Astrocyte (in vitro differentiated cells and primary cell): ENCODE data around the gene SMIM35.

ENCODE experiments used
- EZH2 ChIP-seq: IDR thresholded peaks from 2 replicates; pipeline ENCODE4 v1.6.1; 2012; ENCODE audit warnings: mild to moderate bottlenecking, low read length, inconsistent platforms; ENCODE audit not compliant: insufficient read depth
- TF ChIP-seq, protein P1 (sequence below): IDR thresholded peaks from 2 replicates; pipeline ENCODE4 v1.5.1; 2011; ENCODE audit warnings: low read depth, mild to moderate bottlenecking, inconsistent platforms, low read length, moderate library complexity; ENCODE audit not compliant: insufficient read depth

DNA sequence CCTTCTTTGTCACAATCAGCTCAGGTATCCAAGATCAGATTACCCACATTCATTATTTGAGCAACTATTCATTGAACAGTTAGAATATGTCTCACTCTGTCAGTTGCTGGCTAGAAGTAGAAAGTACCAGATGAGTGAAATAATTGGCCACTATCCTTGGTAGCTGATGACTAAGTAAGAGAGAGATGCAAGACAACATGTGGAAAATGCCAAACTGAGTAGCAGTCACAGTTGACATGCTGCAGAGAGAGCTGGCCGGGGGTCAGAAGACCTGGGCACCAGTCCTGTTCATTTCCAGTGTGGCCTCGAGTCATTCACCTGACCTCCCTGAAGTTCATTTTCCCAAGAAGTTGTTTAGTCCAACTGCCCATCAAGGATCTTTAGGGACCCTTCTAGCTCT is 22.5 kb upstream of the SMIM35 start:
- TF ChIP-seq EZH2 = no peak
- TF ChIP-seq, protein P1, sequence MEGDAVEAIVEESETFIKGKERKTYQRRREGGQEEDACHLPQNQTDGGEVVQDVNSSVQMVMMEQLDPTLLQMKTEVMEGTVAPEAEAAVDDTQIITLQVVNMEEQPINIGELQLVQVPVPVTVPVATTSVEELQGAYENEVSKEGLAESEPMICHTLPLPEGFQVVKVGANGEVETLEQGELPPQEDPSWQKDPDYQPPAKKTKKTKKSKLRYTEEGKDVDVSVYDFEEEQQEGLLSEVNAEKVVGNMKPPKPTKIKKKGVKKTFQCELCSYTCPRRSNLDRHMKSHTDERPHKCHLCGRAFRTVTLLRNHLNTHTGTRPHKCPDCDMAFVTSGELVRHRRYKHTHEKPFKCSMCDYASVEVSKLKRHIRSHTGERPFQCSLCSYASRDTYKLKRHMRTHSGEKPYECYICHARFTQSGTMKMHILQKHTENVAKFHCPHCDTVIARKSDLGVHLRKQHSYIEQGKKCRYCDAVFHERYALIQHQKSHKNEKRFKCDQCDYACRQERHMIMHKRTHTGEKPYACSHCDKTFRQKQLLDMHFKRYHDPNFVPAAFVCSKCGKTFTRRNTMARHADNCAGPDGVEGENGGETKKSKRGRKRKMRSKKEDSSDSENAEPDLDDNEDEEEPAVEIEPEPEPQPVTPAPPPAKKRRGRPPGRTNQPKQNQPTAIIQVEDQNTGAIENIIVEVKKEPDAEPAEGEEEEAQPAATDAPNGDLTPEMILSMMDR = no peak
